Erythroblast (primary cell): ENCODE data around the gene FYN.

Experiments used
- GATA1 ChIP-seq: IDR thresholded peaks from 2 replicates; pipeline ENCODE4 v1.6.1; 2011; ENCODE audit warnings: low read depth, mild to moderate bottlenecking, control low read depth, low read length, moderate library complexity
- POLR2A ChIP-seq: IDR thresholded peaks from 2 replicates; pipeline ENCODE4 v1.6.1; 2011; ENCODE audit warnings: mild to moderate bottlenecking, low read length

DNA sequence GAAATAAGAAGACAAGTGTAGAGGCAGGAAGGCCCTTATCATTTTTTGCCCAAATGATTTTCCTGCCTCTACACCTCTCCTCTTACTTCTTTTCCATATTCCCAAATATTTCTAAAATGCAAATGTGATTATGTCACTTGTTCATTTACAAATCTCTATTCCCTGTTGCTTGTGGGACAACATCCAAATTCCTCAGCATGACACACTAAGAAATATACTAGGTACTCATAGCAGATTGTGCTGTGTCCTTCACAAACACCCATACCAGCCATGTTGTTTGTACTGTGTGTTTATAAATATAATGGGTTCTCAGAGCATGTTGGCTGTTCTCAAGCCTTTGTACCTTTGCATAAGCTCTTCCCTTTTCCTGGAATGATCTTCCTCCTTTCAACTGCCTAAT lies 17.7 kb upstream of the FYN start:
- TF ChIP-seq POLR2A (no peak), GATA1 (no peak)
